Parathyroid adenoma (tissue), 2 donors: ENCODE results near the gene DLG1.

ENCODE experiments used
- H2AFZ ChIP-seq: fragments of 300-600 bp; sonication (generic); one replicate; pipeline ENCODE4 v1.7.0; 2017; ENCODE audit warnings: antibody characterized with exemption, mild to moderate bottlenecking
- H3K27ac ChIP-seq: fragments of 300-600 bp; sonication (generic); one replicate; pipeline ENCODE4 v1.7.0; 2017
- H3K27me3 ChIP-seq: fragments of 300-600 bp; sonication (generic); one replicate; pipeline ENCODE4 v1.7.0; 2017; ENCODE audit warnings: low read length; ENCODE audit not compliant: control insufficient read depth, insufficient read depth
- H3K36me3 ChIP-seq: fragments of 300-600 bp; sonication (generic); one replicate; pipeline ENCODE4 v1.7.0; 2017; ENCODE audit warnings: low read length; ENCODE audit not compliant: control insufficient read depth, insufficient read depth
- H3K4me1 ChIP-seq: fragments of 300-600 bp; sonication (generic); one replicate; pipeline ENCODE4 v1.7.0; 2017; ENCODE audit warnings: control low read depth
- H3K4me2 ChIP-seq: fragments of 300-600 bp; sonication (generic); one replicate; pipeline ENCODE4 v1.7.0; 2017; ENCODE audit warnings: low read length
- H3K4me3 ChIP-seq: fragments of 300-600 bp; sonication (generic); one replicate; pipeline ENCODE4 v1.7.0; 2017; ENCODE audit warnings: low read depth, low read length
- H3K79me2 ChIP-seq: fragments of 300-600 bp; sonication (generic); one replicate; pipeline ENCODE4 v1.7.0; 2017; ENCODE audit warnings: control low read depth
- H3K9ac ChIP-seq: fragments of 300-600 bp; sonication (generic); one replicate; pipeline ENCODE4 v1.7.0; 2017; ENCODE audit warnings: mild to moderate bottlenecking
- H3K9me3 ChIP-seq: fragments of 300-600 bp; sonication (generic); one replicate; pipeline ENCODE4 v1.7.0; 2017; ENCODE audit warnings: low read length; ENCODE audit not compliant: control insufficient read depth
- TF ChIP-seq, protein P1 (sequence below): fragments of 300-600 bp; sonication (generic); IDR thresholded peaks from one replicate; pipeline ENCODE4 v1.7.0; 2017; ENCODE audit warnings: antibody characterized with exemption, mild to moderate bottlenecking
- donor health status: primary hyperparathyroidism.

Gene DLG1

DNA sequence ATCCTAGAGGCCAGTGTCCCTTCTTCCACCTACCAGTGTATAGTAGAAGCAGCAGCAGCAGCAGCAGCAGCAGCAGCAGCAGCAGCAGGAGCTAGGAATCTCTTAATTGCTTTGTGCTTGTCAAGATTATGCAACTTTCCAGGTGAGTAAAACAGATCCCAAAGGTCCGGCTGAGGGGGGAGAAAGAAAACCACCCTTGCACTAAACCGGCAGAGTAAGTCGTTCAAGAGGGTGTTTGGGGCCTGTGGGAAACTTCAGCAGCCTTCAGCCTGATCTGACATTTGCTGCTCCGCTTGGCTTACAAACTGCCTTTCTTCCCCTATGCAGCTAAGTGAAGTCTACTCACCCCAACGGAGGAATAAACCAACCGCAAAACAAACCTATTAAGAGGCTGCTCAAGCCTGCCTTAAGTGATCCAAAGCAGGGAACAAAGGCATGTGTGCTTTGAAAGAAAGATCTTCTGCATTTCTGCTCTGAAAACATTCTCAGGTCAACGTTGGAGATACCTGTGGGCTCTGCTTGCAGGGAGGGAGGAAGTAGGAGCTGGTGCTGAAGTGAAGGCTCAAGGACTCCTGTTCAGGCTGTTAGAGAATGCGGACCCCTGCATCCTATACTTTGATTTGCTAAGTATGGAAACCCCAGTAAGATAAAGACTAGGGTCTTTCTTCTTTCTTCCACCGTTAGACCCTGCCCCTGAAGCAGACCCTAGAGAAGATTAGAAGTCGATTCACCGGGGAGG, 35.7 kb upstream of the DLG1 start:
- Histone ChIP-seq H3K9ac (no peak overlapping the region), H3K4me2 (no peak overlapping the region), H3K4me3 (no peak overlapping the region), H3K36me3 (no peaks in the 10 kb centered on the region), H3K4me1 (no peaks in the 10 kb centered on the region), H3K79me2 (no peaks in the 10 kb centered on the region), H3K27me3 (no peaks in the 10 kb centered on the region), H3K27ac (no peak overlapping the region), H2AFZ (no peak overlapping the region), H3K9me3 (no peaks in the 10 kb centered on the region)
- TF ChIP-seq, protein P1, sequence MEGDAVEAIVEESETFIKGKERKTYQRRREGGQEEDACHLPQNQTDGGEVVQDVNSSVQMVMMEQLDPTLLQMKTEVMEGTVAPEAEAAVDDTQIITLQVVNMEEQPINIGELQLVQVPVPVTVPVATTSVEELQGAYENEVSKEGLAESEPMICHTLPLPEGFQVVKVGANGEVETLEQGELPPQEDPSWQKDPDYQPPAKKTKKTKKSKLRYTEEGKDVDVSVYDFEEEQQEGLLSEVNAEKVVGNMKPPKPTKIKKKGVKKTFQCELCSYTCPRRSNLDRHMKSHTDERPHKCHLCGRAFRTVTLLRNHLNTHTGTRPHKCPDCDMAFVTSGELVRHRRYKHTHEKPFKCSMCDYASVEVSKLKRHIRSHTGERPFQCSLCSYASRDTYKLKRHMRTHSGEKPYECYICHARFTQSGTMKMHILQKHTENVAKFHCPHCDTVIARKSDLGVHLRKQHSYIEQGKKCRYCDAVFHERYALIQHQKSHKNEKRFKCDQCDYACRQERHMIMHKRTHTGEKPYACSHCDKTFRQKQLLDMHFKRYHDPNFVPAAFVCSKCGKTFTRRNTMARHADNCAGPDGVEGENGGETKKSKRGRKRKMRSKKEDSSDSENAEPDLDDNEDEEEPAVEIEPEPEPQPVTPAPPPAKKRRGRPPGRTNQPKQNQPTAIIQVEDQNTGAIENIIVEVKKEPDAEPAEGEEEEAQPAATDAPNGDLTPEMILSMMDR: no peak

DNA sequence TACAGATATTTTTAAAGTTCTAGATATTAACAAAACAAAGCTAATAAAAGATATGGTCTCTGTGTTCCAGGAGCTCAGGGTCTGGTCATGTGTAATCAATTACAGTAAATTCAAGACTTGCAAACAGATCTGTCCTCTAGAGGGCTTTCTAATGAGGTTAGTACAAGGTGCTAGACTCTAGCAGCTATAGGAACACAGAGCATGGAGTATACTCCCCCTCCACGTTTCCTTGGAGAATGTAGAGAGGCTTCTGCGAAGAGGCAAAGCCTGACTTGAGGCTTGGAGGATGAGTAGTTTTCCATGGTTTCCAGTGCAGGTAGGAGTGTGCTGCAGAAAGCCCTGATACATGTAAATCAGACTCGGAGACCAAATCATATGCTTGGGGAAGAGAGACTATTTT, 32.7 kb upstream of the DLG1 start:
- Histone ChIP-seq H3K4me1 (no peaks in the 10 kb centered on the region), H3K4me2 (no peak overlapping the region), H3K9ac (no peak overlapping the region), H2AFZ (no peak overlapping the region), H3K27me3 (no peaks in the 10 kb centered on the region), H3K79me2 (no peaks in the 10 kb centered on the region), H3K9me3 (no peaks in the 10 kb centered on the region), H3K36me3 (no peaks in the 10 kb centered on the region), H3K4me3 (no peak overlapping the region), H3K27ac (no peak overlapping the region)
- TF ChIP-seq, protein P1: no peak

DNA sequence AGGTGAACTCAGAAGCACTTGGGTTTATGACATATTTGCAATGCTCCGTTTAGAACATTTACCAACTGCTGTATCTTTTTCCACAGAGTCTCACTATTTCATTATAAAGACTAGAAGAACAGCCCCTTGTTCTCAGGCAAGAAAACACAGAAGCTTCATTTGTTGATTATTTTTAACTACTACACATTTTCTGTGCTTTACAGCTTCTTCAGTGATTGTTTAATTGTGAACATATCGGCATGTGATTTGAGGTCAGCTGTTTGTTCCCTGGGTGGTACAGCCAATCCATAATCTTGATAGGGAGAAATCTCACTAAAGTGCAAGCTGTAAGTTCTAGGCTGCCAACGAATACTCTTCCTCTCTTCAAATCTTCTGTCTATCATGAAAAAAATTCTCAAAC, 31.0 kb upstream of the DLG1 start:
- Histone ChIP-seq H3K27ac (no peak overlapping the region), H3K4me1 (no peaks in the 10 kb centered on the region), H2AFZ (no peak overlapping the region), H3K36me3 (no peaks in the 10 kb centered on the region), H3K27me3 (no peaks in the 10 kb centered on the region), H3K9me3 (no peaks in the 10 kb centered on the region), H3K9ac (no peak overlapping the region), H3K4me2 (no peak overlapping the region), H3K4me3 (no peak overlapping the region), H3K79me2 (no peaks in the 10 kb centered on the region)
- TF ChIP-seq, protein P1: no peak

DNA sequence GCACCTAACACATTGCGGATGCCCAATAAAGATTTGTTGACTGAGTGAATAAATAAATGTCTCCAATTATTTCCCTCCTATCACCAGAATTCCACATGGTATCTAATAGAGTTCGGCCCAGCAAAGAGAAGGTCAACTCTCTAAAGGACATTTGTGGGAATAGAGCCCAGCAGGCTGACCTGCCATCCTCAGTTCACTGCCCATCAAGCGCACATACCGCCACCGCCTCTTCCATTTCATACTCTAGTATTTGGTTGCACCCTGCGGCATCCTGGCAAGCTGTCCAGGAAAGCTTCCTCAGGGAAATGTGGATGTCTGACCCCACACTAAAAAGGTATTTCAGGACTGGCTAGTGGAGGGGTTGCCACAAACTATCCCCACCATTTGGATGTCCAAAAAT, 29.8 kb upstream of the DLG1 start:
- no peak overlapping the region for H3K27ac ChIP-seq
- H3K4me2 ChIP-seq: no peak overlapping the region
- TF ChIP-seq, protein P1: no peak
- no peak overlapping the region for H3K4me3 ChIP-seq
- H2AFZ ChIP-seq: no peak overlapping the region
- no peak overlapping the region for H3K9ac ChIP-seq
- H3K36me3 ChIP-seq: no peaks in the 10 kb centered on the region
- H3K27me3 ChIP-seq: no peaks in the 10 kb centered on the region
- no peaks in the 10 kb centered on the region for H3K4me1 ChIP-seq
- H3K79me2 ChIP-seq: no peaks in the 10 kb centered on the region
- no peaks in the 10 kb centered on the region for H3K9me3 ChIP-seq

DNA sequence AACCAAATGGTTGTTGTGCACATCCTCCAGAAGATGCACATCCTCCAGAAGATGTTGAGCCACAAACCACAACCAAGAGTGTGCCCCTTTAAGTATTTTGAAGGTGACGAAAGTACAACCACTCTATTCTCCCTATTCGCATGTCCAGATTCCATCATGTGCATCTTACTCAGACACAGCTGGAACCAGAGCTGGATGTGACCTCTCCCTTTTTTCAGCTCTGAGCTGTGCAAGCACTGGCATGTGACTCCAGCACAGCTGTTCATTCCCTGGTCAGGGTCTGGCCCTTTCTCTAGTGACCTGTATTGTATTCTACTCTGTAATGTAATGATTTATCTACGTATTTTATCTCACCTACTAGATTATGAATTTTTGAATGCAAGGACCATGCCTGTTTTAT, 29.3 kb upstream of the DLG1 start:
- H2AFZ ChIP-seq: no peak overlapping the region
- H3K9ac ChIP-seq: no peak overlapping the region
- no peaks in the 10 kb centered on the region for H3K27me3 ChIP-seq
- H3K9me3 ChIP-seq: no peaks in the 10 kb centered on the region
- no peak overlapping the region for H3K4me2 ChIP-seq
- H3K79me2 ChIP-seq: no peaks in the 10 kb centered on the region
- H3K4me3 ChIP-seq: no peak overlapping the region
- TF ChIP-seq, protein P1: no peak
- no peak overlapping the region for H3K27ac ChIP-seq
- no peaks in the 10 kb centered on the region for H3K36me3 ChIP-seq
- no peaks in the 10 kb centered on the region for H3K4me1 ChIP-seq
